A549 (cell line): ENCODE data around the gene KRT79. TPM values are rescaled to one million over a fixed set of nuclear protein-coding genes. Genes with fewer than 3 reads are reported as not detected.

ENCODE experiments used
- ATAC-seq, 2 experiments: fragments of 200-7000 bp in 1 of 2; fragments of >200 bp in 1 of 2; cut with Nextera tagmentation in 1 of 2; cut with Tn5 transposase in 1 of 2; 3 replicates each; pipeline versions ENCODE4 v1.8.0 to v1.9.1; 2018 to 2020; ENCODE audit warnings: mild to moderate bottlenecking in 1 of 2, moderate library complexity in 1 of 2
- CTCF ChIA-PET: fragments of 300-600 bp; sonication (Branson Sonifier 250); formaldehyde crosslinking; extraction: SDS; loops from one replicate; lab custom pipeline; 2021; ENCODE audit warnings: antibody characterized with exemption, inconsistent platforms; lab: Yijun Ruan, JAX
- POLR2A ChIA-PET: fragments of 350-600 bp; formaldehyde crosslinking; extraction: SDS; loops from one replicate; lab custom pipeline; 2021; ENCODE audit warnings: antibody characterized with exemption, inconsistent platforms; lab: Yijun Ruan, JAX
- DNase-seq, 2 experiments: peaks; one replicate each; pipeline versions ENCODE4 v3.0.0 to v3.0.0-alpha.2; 2011 to 2016; ENCODE audit warnings: low read depth in 1 of 2, low spot score in 1 of 2
- FAIRE-seq: peaks from 2 replicates; lab custom pipeline; 2011; peaks lifted over from hg19 to GRCh38; lab: Jason Lieb, UNC
- H3K27ac ChIP-seq, 2 experiments: fragments of >200 bp; sonication (Bioruptor Twin); formaldehyde crosslinking; 3 replicates each; pipeline ENCODE4 v1.5.1; 2016 to 2017
- H3K4me1 ChIP-seq: fragments of >200 bp; sonication (Bioruptor Twin); formaldehyde crosslinking; 3 replicates; pipeline ENCODE4 v1.6.1; 2016
- H3K4me2 ChIP-seq: fragments of >200 bp; sonication (Bioruptor Twin); formaldehyde crosslinking; 3 replicates; pipeline ENCODE4 v1.6.1; 2016
- H3K4me3 ChIP-seq: fragments of >200 bp; sonication (Bioruptor Twin); formaldehyde crosslinking; 3 replicates; pipeline ENCODE4 v1.5.1; 2016
- H3K9me3 ChIP-seq: fragments of >200 bp; sonication (Bioruptor Twin); formaldehyde crosslinking; 3 replicates; pipeline ENCODE4 v1.6.1; 2016
- ATOH8 ChIP-seq: fragments of 250-450 bp; sonication (Bioruptor Pico); IDR thresholded peaks from 2 replicates; pipeline ENCODE4 v1.5.0; 2020; ENCODE audit warnings: low read depth, mild to moderate bottlenecking, moderate library complexity
- BCL3 ChIP-seq: fragments of >200 bp; sonication (Bioruptor Twin); formaldehyde crosslinking; IDR thresholded peaks from 3 replicates; pipeline ENCODE4 v1.6.1; 2016
- BHLHE40 ChIP-seq: IDR thresholded peaks from 2 replicates; pipeline ENCODE4 v1.6.1; 2012; ENCODE audit warnings: low read depth, low read length, inconsistent platforms
- CBX8 ChIP-seq: fragments of 200-600 bp; sonication (generic); IDR thresholded peaks from 2 replicates; pipeline ENCODE4 v1.6.1; 2016
- CHD2 ChIP-seq: fragments of 150-350 bp; IDR thresholded peaks from 2 replicates; pipeline ENCODE4 v1.6.1; 2014; ENCODE audit warnings: low read length; ENCODE audit not compliant: partially characterized antibody
- CHD4 ChIP-seq: fragments of 200-600 bp; sonication (generic); IDR thresholded peaks from 2 replicates; pipeline ENCODE4 v1.6.1; 2016; ENCODE audit warnings: antibody characterized with exemption, mild to moderate bottlenecking, borderline replicate concordance
- EHF ChIP-seq: fragments of 250-450 bp; sonication (Bioruptor Pico); IDR thresholded peaks from 2 replicates; pipeline ENCODE4 v1.5.0; 2020; ENCODE audit warnings: mild to moderate bottlenecking
- FOSL2 ChIP-seq, 2 experiments: fragments of 450-650 bp in 1 of 2; fragments of >200 bp in 1 of 2; sonication (Bioruptor Twin) in 1 of 2; formaldehyde crosslinking; IDR thresholded peaks; 2 replicates each; pipeline versions ENCODE4 v1.5.0 to v1.6.1; 2016 to 2020; ENCODE audit warnings: mild to moderate bottlenecking in 1 of 2, moderate library complexity in 1 of 2
- HEYL ChIP-seq: fragments of 250-450 bp; sonication (Bioruptor Pico); IDR thresholded peaks from 2 replicates; pipeline ENCODE4 v1.8.0; 2021; ENCODE audit warnings: mild to moderate bottlenecking, moderate library complexity
- HOXB13 ChIP-seq: fragments of 250-450 bp; sonication (Bioruptor Pico); IDR thresholded peaks from 2 replicates; pipeline ENCODE4 v1.5.0; 2020; ENCODE audit warnings: low read depth, mild to moderate bottlenecking, moderate library complexity
- JUN ChIP-seq, 2 experiments: fragments of >200 bp; sonication (Bioruptor Twin); formaldehyde crosslinking; IDR thresholded peaks; 2 replicates in 1 of 2; 3 replicates in 1 of 2; pipeline ENCODE4 v1.6.1; 2016 to 2017
- KDM1A ChIP-seq: fragments of 200-600 bp; sonication (generic); IDR thresholded peaks from 2 replicates; pipeline ENCODE4 v1.6.1; 2016; ENCODE audit warnings: low read depth, mild to moderate bottlenecking
- KDM5A ChIP-seq: fragments of 200-600 bp; sonication (generic); IDR thresholded peaks from 2 replicates; pipeline ENCODE4 v1.6.1; 2016; ENCODE audit warnings: antibody characterized with exemption, mild to moderate bottlenecking
- MAX ChIP-seq: IDR thresholded peaks from 2 replicates; pipeline ENCODE4 v1.6.1; 2012
- MAZ ChIP-seq: fragments of 150-350 bp; IDR thresholded peaks from 2 replicates; pipeline ENCODE4 v1.6.1; 2014; ENCODE audit warnings: antibody characterized with exemption, low read depth, low read length, borderline replicate concordance
- NPAS2 ChIP-seq: fragments of 250-450 bp; sonication (Bioruptor Pico); IDR thresholded peaks from 2 replicates; pipeline ENCODE4 v1.8.0; 2022; ENCODE audit warnings: mild to moderate bottlenecking, moderate library complexity, borderline replicate concordance
- NR3C1 ChIP-seq: fragments of >200 bp; sonication (Bioruptor Twin); formaldehyde crosslinking; IDR thresholded peaks from 3 replicates; pipeline ENCODE4 v1.6.1; 2017
- PBX3 ChIP-seq: IDR thresholded peaks from 2 replicates; pipeline ENCODE4 v1.6.1; 2012
- PHF8 ChIP-seq: fragments of 200-600 bp; sonication (generic); IDR thresholded peaks from 2 replicates; pipeline ENCODE4 v1.6.1; 2016; ENCODE audit warnings: low read depth, mild to moderate bottlenecking, antibody characterized with exemption, moderate library complexity, borderline replicate concordance
- POLR2AphosphoS2 ChIP-seq: conservative IDR thresholded peaks from 2 replicates; pipeline ENCODE4 v1.6.1; 2012; ENCODE audit warnings: low read length, improper control_type of control experiment, inconsistent platforms
- RARB ChIP-seq: fragments of 250-450 bp; sonication (Bioruptor Pico); IDR thresholded peaks from 2 replicates; pipeline ENCODE4 v1.8.0; 2021; ENCODE audit warnings: mild to moderate bottlenecking, moderate library complexity
- REST ChIP-seq: fragments of 200-600 bp; sonication (generic); IDR thresholded peaks from 2 replicates; pipeline ENCODE4 v1.6.1; 2016; ENCODE audit warnings: antibody characterized with exemption, mild to moderate bottlenecking, moderate library complexity
- ZNF302 ChIP-seq: fragments of 250-450 bp; sonication (Bioruptor Pico); IDR thresholded peaks from 2 replicates; pipeline ENCODE4 v1.9.0; 2021; ENCODE audit warnings: inconsistent platforms, mild to moderate bottlenecking, moderate library complexity
- ZSCAN20 ChIP-seq: fragments of 250-450 bp; sonication (Bioruptor Pico); IDR thresholded peaks from 2 replicates; pipeline ENCODE4 v1.8.0; 2022; ENCODE audit warnings: mild to moderate bottlenecking, moderate library complexity
- WGBS: methylation state at CpG from one replicate; pipeline ENCODE4 v1.1.6; 2017; ENCODE audit errors: missing lambda C conversion rate; 5-methylcytosine and 5-hydroxymethylcytosine counted together
- polyA plus RNA-seq, 4 experiments: library from polyadenylated mRNA; depleted of rRNA in 3 of 4; stranded (reverse); fragments of >200 nt; fragmentation: RNase III in 1 of 4; extraction: RNeasy Plus Mini Kit Qiagen cat#74134 plus additional on column Dnase treatment in 1 of 4; gene quantifications; 2 replicates in 3 of 4; 3 replicates in 1 of 4; pipeline ENCODE4 v1.2.3, GENCODE V29; 2011 to 2017

Gene KRT79
- polyA plus RNA-seq, 2 of the 4 experiments (the other 2 are of a cell fraction), result 0.05 TPM; not detected in 1

GRCh38 chr12:52835271-52836041 lies 1.3 kb upstream of the KRT79 start (continued):
- TF ChIP-seq REST (no peak), ZSCAN20 (CRISPR knock-in tag) (no peak)

GRCh38 chr12:52834727-52835001 lies 553 bp upstream of the KRT79 start:
- Histone ChIP-seq H3K27ac (0 out of 6 replicates have a peak overlapping the region, but pooled peaks of 1 of the 2 experiments have one; percentile 19), H3K9me3 (no peaks in the 10 kb centered on the region), H3K4me2 (no peak overlapping the region), H3K4me1 (peaks cover 13% of the 10 kb centered on the region; the same call in 2 of the 3 replicates), H3K4me3 (no peak overlapping the region)
- POLR2A ChIA-PET, result no interaction called here
- CTCF ChIA-PET, result interaction anchor here (1.2 to 1.9 kb wide), 3 partner anchors 13 to 31 kb away, joined by 3 to 7 read pairs (median 5); no protein-coding TSS in a partner anchor
- TF ChIP-seq PBX3 (no peak), POLR2AphosphoS2 (no peak), KDM1A (no peak), KDM5A (no peak), MAZ (no peak), CHD2 (no peak), CBX8 (no peak), MAX (no peak), RARB (CRISPR knock-in tag) (no peak)
- TF ChIP-seq, all 56 proteins: peak for 0
- FAIRE-seq (no peak), ATAC-seq (no peak), DNase-seq (no peak)
- WGBS, result 51% methylated on average over 4 of the region's 4 CpGs

GRCh38 chr12:52832985-52833905 lies 866 bp downstream of the KRT79 start:
- ATAC-seq, result no peak
- 92% methylated on average over 20 of the region's 20 CpGs for WGBS
- no peak for DNase-seq
- Histone ChIP-seq H3K4me1 (peaks cover 13% of the 10 kb centered on the region; the same call in 2 of the 3 replicates), H3K4me2 (no peak overlapping the region), H3K4me3 (no peak overlapping the region), H3K9me3 (no peaks in the 10 kb centered on the region), H3K27ac (no peak overlapping the region)
- ChIA-PET POLR2A (no interaction called here), CTCF (interaction anchor here (0.6 to 1.9 kb wide), 3 partner anchors 14 to 143 kb away, joined by 3 to 7 read pairs (median 3); no protein-coding TSS in a partner anchor)
- no peak for FAIRE-seq
- no peak for TF ChIP-seq PHF8
- TF ChIP-seq NPAS2 (CRISPR knock-in tag), result no peak
- no peak for TF ChIP-seq HOXB13 (CRISPR knock-in tag)
- no peak for TF ChIP-seq NR3C1
- no peak for TF ChIP-seq CHD4
- TF ChIP-seq BCL3, result no peak
- TF ChIP-seq JUN (IDR thresholded peaks at IDR 0.05), result no peak
- TF ChIP-seq MAZ, result no peak
- no peak for TF ChIP-seq ZNF302
- TF ChIP-seq EHF (CRISPR knock-in tag), result no peak
- no peak for TF ChIP-seq BHLHE40
- no peak for TF ChIP-seq ATOH8 (CRISPR knock-in tag)
- no peak for TF ChIP-seq FOSL2 (IDR thresholded peaks at IDR 0.05)
- no peak for TF ChIP-seq FOSL2 (CRISPR knock-in tag; IDR thresholded peaks at IDR 0.05)
- no peak for TF ChIP-seq HEYL
